HepG2 (cell line): ENCODE data around the gene PGA5. TPM values are rescaled to one million over a fixed set of nuclear protein-coding genes. Genes with fewer than 3 reads are reported as not detected.

Source experiments
- ATAC-seq: fragments of 200-7000 bp; cut with Tn5 transposase; 3 replicates; pipeline ENCODE4 v1.9.1; 2020; ENCODE audit warnings: mild to moderate bottlenecking, moderate library complexity
- BruUV-seq: library from RNA; stranded (reverse); fragments of 400-500 nt; replicated peaks from 2 replicates; lab custom pipeline; 2021; lab: Mats Ljungman, UMichigan
- CTCF ChIA-PET: fragments of 300-600 bp; formaldehyde crosslinking; extraction: SDS; loops from one replicate; lab custom pipeline; 2021; ENCODE audit warnings: low total read pairs, inconsistent platforms, low intra/inter-chr PET ratio; lab: Yijun Ruan, JAX
- POLR2A ChIA-PET: fragments of 350-600 bp; sonication (Branson Sonifier 250); formaldehyde crosslinking; loops from one replicate; lab custom pipeline; 2020; ENCODE audit warnings: antibody characterized with exemption, inconsistent platforms; lab: Yijun Ruan, JAX
- DNase-seq: peaks from one replicate; pipeline ENCODE4 v3.0.0-alpha.2; 2015; ENCODE audit warnings: low spot score
- FAIRE-seq: peaks from 3 replicates; lab custom pipeline; 2011; peaks lifted over from hg19 to GRCh38; lab: Jason Lieb, UNC
- H2AFZ ChIP-seq: one replicate; pipeline ENCODE4 v1.6.1; 2011; ENCODE audit warnings: low read length, inconsistent platforms
- H3K27ac ChIP-seq: fragments of 300-600 bp; 3 replicates; pipeline ENCODE4 v1.8.0; 2011; ENCODE audit warnings: mixed run types, mild to moderate bottlenecking, mixed read lengths, low read length, inconsistent platforms; ENCODE audit not compliant: insufficient read depth; ENCODE audit errors: extremely low read length
- H3K27me3 ChIP-seq, 2 experiments: fragments of 200-600 bp in 1 of 2; 2 replicates in 1 of 2; 3 replicates in 1 of 2; pipeline versions ENCODE4 v1.6.0 to v1.8.0; 2011; ENCODE audit warnings: low read length in 2 of 2, mild to moderate bottlenecking in 2 of 2, moderate library complexity in 2 of 2, inconsistent platforms in 1 of 2; ENCODE audit not compliant: insufficient read depth in 2 of 2, control insufficient read depth in 1 of 2
- H3K36me3 ChIP-seq, 2 experiments: fragments of 200-600 bp in 1 of 2; replicated peaks in 1 of 2; 2 replicates in 1 of 2; 3 replicates in 1 of 2; pipeline versions ENCODE4 v1.5.1 to v1.8.0; 2011; ENCODE audit warnings: low read length in 2 of 2, inconsistent platforms in 1 of 2; ENCODE audit not compliant: insufficient read depth in 2 of 2, control insufficient read depth in 1 of 2
- H3K4me1 ChIP-seq: 2 replicates; pipeline ENCODE4 v1.5.1; 2012; ENCODE audit warnings: low read length, inconsistent platforms; ENCODE audit not compliant: insufficient read depth
- H3K4me2 ChIP-seq: 2 replicates; pipeline ENCODE4 v1.6.0; 2011; ENCODE audit warnings: low read depth, low read length, inconsistent platforms
- H3K4me3 ChIP-seq, 3 experiments: fragments of 200-600 bp in 1 of 3; sonication (generic), shearing (Covaris generic) in 1 of 3; replicated peaks in 1 of 3; 2 replicates each; pipeline ENCODE4 v1.5.1; 2011 to 2016; ENCODE audit warnings: low read length in 3 of 3, inconsistent platforms in 2 of 3, low read depth in 2 of 3, mild to moderate bottlenecking in 2 of 3, control low read depth in 1 of 3, mixed read lengths in 1 of 3; ENCODE audit not compliant: insufficient read depth in 1 of 3
- H3K79me2 ChIP-seq: one replicate; pipeline ENCODE4 v1.6.1; 2011; ENCODE audit warnings: low read length, inconsistent platforms; ENCODE audit not compliant: insufficient read depth
- H3K9ac ChIP-seq: 2 replicates; pipeline ENCODE4 v1.6.0; 2011; ENCODE audit warnings: mild to moderate bottlenecking, low read depth, low read length, inconsistent platforms; ENCODE audit not compliant: insufficient read depth
- H3K9me3 ChIP-seq: 2 replicates; pipeline ENCODE4 v1.5.1; 2012; ENCODE audit warnings: mild to moderate bottlenecking, low read length
- H4K20me1 ChIP-seq: 2 replicates; pipeline ENCODE4 v1.6.0; 2011; ENCODE audit warnings: inconsistent platforms, mild to moderate bottlenecking, low read length, moderate library complexity; ENCODE audit not compliant: insufficient read depth
- FOSL2 ChIP-seq: sonication (generic); formaldehyde crosslinking; IDR thresholded peaks from 2 replicates; pipeline ENCODE4 v1.4.0; 2020; ENCODE audit warnings: missing genetic modification reagents
- FOXK2 ChIP-seq: fragments of 450-650 bp; IDR thresholded peaks from 2 replicates; pipeline ENCODE4 v1.6.1; 2016
- FOXP4 ChIP-seq: sonication (generic); formaldehyde crosslinking; IDR thresholded peaks from 2 replicates; pipeline ENCODE4 v1.4.0; 2020; ENCODE audit warnings: missing genetic modification reagents
- MYNN ChIP-seq: sonication (generic); formaldehyde crosslinking; IDR thresholded peaks from 2 replicates; pipeline ENCODE4 v1.4.0; 2020; ENCODE audit warnings: mild to moderate bottlenecking, low read depth, missing genetic modification reagents
- NFIC ChIP-seq: IDR thresholded peaks from 2 replicates; pipeline ENCODE4 v1.6.1; 2012; ENCODE audit warnings: mild to moderate bottlenecking, low read length, inconsistent platforms
- RFX3 ChIP-seq: IDR thresholded peaks from 2 replicates; pipeline ENCODE4 v1.6.1; 2016; ENCODE audit warnings: missing biosample characterization, missing genetic modification reagents
- USF2 ChIP-seq, 2 experiments: sonication (generic) in 1 of 2; formaldehyde crosslinking in 1 of 2; IDR thresholded peaks; 2 replicates each; pipeline versions ENCODE4 v1.5.1 to v1.6.1; 2011 to 2020; ENCODE audit warnings: borderline replicate concordance in 1 of 2, low read depth in 1 of 2, low read length in 1 of 2, mild to moderate bottlenecking in 1 of 2, missing genetic modification reagents in 1 of 2, moderate library complexity in 1 of 2
- ZFP1 ChIP-seq: IDR thresholded peaks from 2 replicates; pipeline ENCODE4 v1.6.1; 2016
- ZFX ChIP-seq: sonication (generic); formaldehyde crosslinking; IDR thresholded peaks from 2 replicates; pipeline ENCODE4 v1.4.0; 2020; ENCODE audit warnings: mild to moderate bottlenecking, low read depth, missing genetic modification reagents, moderate library complexity
- ZNF207 ChIP-seq: fragments of 450-650 bp; IDR thresholded peaks from 2 replicates; pipeline ENCODE4 v1.6.1; 2016; ENCODE audit warnings: antibody characterized with exemption, borderline replicate concordance
- ZNF230 ChIP-seq: sonication (generic); formaldehyde crosslinking; IDR thresholded peaks from 2 replicates; pipeline ENCODE4 v1.4.0; 2020; ENCODE audit warnings: mild to moderate bottlenecking, missing genetic modification reagents
- ZNF331 ChIP-seq: sonication (generic); formaldehyde crosslinking; IDR thresholded peaks from 2 replicates; pipeline ENCODE4 v1.4.0; 2020; ENCODE audit warnings: missing genetic modification reagents
- ZNF619 ChIP-seq: sonication (generic); formaldehyde crosslinking; IDR thresholded peaks from 2 replicates; pipeline ENCODE4 v1.4.0; 2020; ENCODE audit warnings: mild to moderate bottlenecking, missing genetic modification reagents
- WGBS: methylation state at CpG from one replicate; pipeline ENCODE4 v1.1.6; 2017; ENCODE audit warnings: low lambda C conversion rate; 5-methylcytosine and 5-hydroxymethylcytosine counted together
- in situ Hi-C: cut with HindIII; loops from 2 replicates; pipeline ENCODE4 v1.10.0; 2017; ENCODE audit warnings: low pct_unique_long_range_greater_than_20kb; ENCODE audit not compliant: extremely low pct_ligation_motif_present
- intact Hi-C: fragments of 100-400 bp; cut with micrococcal nuclease; formaldehyde crosslinking; loops from one replicate; pipeline ENCODE4 v1.10.0; 2022; ENCODE audit not compliant: unreplicated experiment
- polyA plus RNA-seq, 8 experiments: library from polyadenylated mRNA; depleted of rRNA in 3 of 8; stranded (reverse) in 7 of 8; unstranded in 1 of 8; fragments of >200 nt; fragmentation: Illumina TruSeq in 4 of 8; extraction: Trizol in 4 of 8; gene quantifications; 2 replicates each; pipeline versions ENCODE4 v1.2.1 to v1.2.3, GENCODE V29; 2011 to 2016; ENCODE audit warnings: low read depth in 4 of 8, missing spikeins in 1 of 8, mixed read lengths in 1 of 8; ENCODE audit not compliant: insufficient read depth in 1 of 8
- total RNA-seq, 5 experiments: library from RNA; depleted of rRNA; stranded (reverse); fragments of >200 nt; fragmentation: Illumina TruSeq; extraction: Trizol; gene quantifications; 2 replicates each; pipeline ENCODE4 v1.2.3, GENCODE V29; 2016; ENCODE audit warnings: low read depth in 1 of 5

The PGA5 gene
- total and polyA plus RNA-seq, 2 of the 13 experiments (the other 11 are each of a cell fraction or from before 2014, with no cell fraction given) = not detected

GRCh38 chr11:61297746-61298145 is 56.8 kb downstream of the PGA5 start (continued):
- TF ChIP-seq USF2 (IDR thresholded peaks at IDR 0.05; ENCODE audit: low read depth, low read length) = no peak
- no peak for TF ChIP-seq USF2 (CRISPR knock-in tag; IDR thresholded peaks at IDR 0.05; ENCODE audit: borderline replicate concordance)
- TF ChIP-seq FOSL2 (CRISPR knock-in tag) = peak; percentile 58
- TF ChIP-seq ZFP1 (CRISPR knock-in tag) = no peak
- no peak for TF ChIP-seq ZNF207
- TF ChIP-seq ZNF619 = no peak
- no peak for TF ChIP-seq ZFX (CRISPR knock-in tag)
- no peak for TF ChIP-seq NFIC
- no peak for TF ChIP-seq FOXK2

- Histone ChIP-seq H3K9me3 (no peaks in the 10 kb centered on the region), H3K27me3 (no peaks in the 10 kb centered on the region; a peak in 1 of 5 replicates), H2AFZ (no peak overlapping the region), H3K4me3 (peak overlapping the region in 1 of 3 experiments; percentile 31; a peak in 2 of 6 replicates), H4K20me1 (no peaks in the 10 kb centered on the region), H3K36me3 (peaks cover 25 to 49% of the 10 kb centered on the region in 2 experiments; a peak in 4 of 5 replicates), H3K4me2 (peak overlapping the region; percentile 70), H3K79me2 (peaks cover 17% of the 10 kb centered on the region), H3K9ac (peak overlapping the region; percentile 60), H3K4me1 (peaks cover 50% of the 10 kb centered on the region), H3K27ac (peak overlapping the region; percentile 89)
- BruUV-seq = no TSS peak
- ChIA-PET POLR2A (interaction anchor here (1.2 to 2.2 kb wide), 10 partner anchors 10 to 130 kb away, joined by 3 to 20 read pairs (median 4); partner anchors contain the start of genes CYB561A3, TMEM138 and TMEM216), CTCF (no interaction called here)
- FAIRE-seq (peak; percentile 90), ATAC-seq (peak; percentile 55), DNase-seq (peak; percentile 96)
- in situ Hi-C loops = no loop called here
- intact Hi-C loops = loop anchor here (2.0 kb wide), 1 partner anchor 36 kb away; no protein-coding TSS in a partner anchor
- 7% methylated on average over 4 of the region's 4 CpGs for WGBS
- no peak for TF ChIP-seq RFX3 (CRISPR knock-in tag)
- TF ChIP-seq ZNF230 (CRISPR knock-in tag) = no peak
- no peak for TF ChIP-seq MYNN (CRISPR knock-in tag)
- peak; percentile 53; the same call in 1 of the 2 replicates for TF ChIP-seq ZNF331 (CRISPR knock-in tag)
- TF ChIP-seq FOXP4 (CRISPR knock-in tag) = peak; percentile 51; the same call in 1 of the 2 replicates
Measured at GRCh38 chr11:61298663-61299244, 57.8 kb downstream of the PGA5 start.
